ENCODE data around the gene SNX1. TPM values are rescaled to one million over a fixed set of nuclear protein-coding genes. Genes with fewer than 3 reads are reported as not detected.

SNX1 gene
- total RNA-seq, result 28.3 TPM
- polyA plus RNA-seq (ENCODE audit: insufficient read depth in 1 of 8, insufficient read length in 8 of 8, low replicate concordance in 1 of 8), result 10 to 100 TPM; 50.2 to 62.4 (median 54.7) TPM
- long read RNA-seq, donor 1, transcript SNX1-208 (15 exons, 1,971 nt), result major isoform, 7 of 12 reads
- long read RNA-seq, donor 1, partial matches to known transcripts, result 5 of 12 reads
- long read RNA-seq, donor 1, other reads (novel, unspliced or antisense), result 0 of 12 reads
- long read RNA-seq, donor 2, result 0 reads
- long read RNA-seq, donor 3, partial matches to known transcripts, result 6 of 11 reads
- long read RNA-seq, donor 3, other reads (novel, unspliced or antisense), result 0 of 11 reads
- long read RNA-seq, donor 4, transcript SNX1-208 (15 exons, 1,971 nt), result major isoform, 9 of 9 reads
- long read RNA-seq, donor 4, partial matches to known transcripts, result 0 of 9 reads
- long read RNA-seq, donor 4, other reads (novel, unspliced or antisense), result 0 of 9 reads
- long read RNA-seq, donor 5, transcript SNX1-208 (15 exons, 1,971 nt), result major isoform, 18 of 33 reads
- long read RNA-seq, donor 5, partial matches to known transcripts, result 13 of 33 reads
- long read RNA-seq, donor 5, other reads (novel, unspliced or antisense), result 0 of 33 reads
- long read RNA-seq, donor 6, transcript SNX1-208 (15 exons, 1,971 nt), result major isoform, 13 of 25 reads
- long read RNA-seq, donor 6, partial matches to known transcripts, result 12 of 25 reads
- long read RNA-seq, donor 6, other reads (novel, unspliced or antisense), result 0 of 25 reads
- long read RNA-seq, donor 7, transcript SNX1-208 (15 exons, 1,971 nt), result major isoform, 8 of 23 reads
- long read RNA-seq, donor 7, partial matches to known transcripts, result 15 of 23 reads
- long read RNA-seq, donor 7, other reads (novel, unspliced or antisense), result 0 of 23 reads
- long read RNA-seq, donor 8, partial matches to known transcripts, result 0 of 4 reads
- long read RNA-seq, donor 8, other reads (novel, unspliced or antisense), result 0 of 4 reads
- long read RNA-seq, donor 9, transcript SNX1-208 (15 exons, 1,971 nt), result major isoform, 9 of 18 reads
- long read RNA-seq, donor 9, partial matches to known transcripts, result 9 of 18 reads
- long read RNA-seq, donor 9, other reads (novel, unspliced or antisense), result 0 of 18 reads
- long read RNA-seq, donor 10, transcript SNX1-208 (15 exons, 1,971 nt), result major isoform, 12 of 46 reads
- long read RNA-seq, donor 10, partial matches to known transcripts, result 33 of 46 reads
- long read RNA-seq, donor 10, other reads (novel, unspliced or antisense), result 0 of 46 reads
- long read RNA-seq, donor 11, partial matches to known transcripts, result 5 of 8 reads
- long read RNA-seq, donor 11, other reads (novel, unspliced or antisense), result 0 of 8 reads

- peaks cover 27% of the 10 kb centered on the region for H3K4me1 ChIP-seq (ENCODE audit: control insufficient read depth, insufficient read depth, low read length)
- peak; percentile 98 for DNase-seq
- WGBS (ENCODE audit: insufficient coverage), result under 1% methylated on average over 66 of the region's 70 CpGs
These were observed at the start of gene SNX1 for GRCh38 chr15:64095795-64096667. SNX1 (plus strand) TSS chr15:64095982; CDS start chr15:64096014, 32 bp downstream.

DNA sequence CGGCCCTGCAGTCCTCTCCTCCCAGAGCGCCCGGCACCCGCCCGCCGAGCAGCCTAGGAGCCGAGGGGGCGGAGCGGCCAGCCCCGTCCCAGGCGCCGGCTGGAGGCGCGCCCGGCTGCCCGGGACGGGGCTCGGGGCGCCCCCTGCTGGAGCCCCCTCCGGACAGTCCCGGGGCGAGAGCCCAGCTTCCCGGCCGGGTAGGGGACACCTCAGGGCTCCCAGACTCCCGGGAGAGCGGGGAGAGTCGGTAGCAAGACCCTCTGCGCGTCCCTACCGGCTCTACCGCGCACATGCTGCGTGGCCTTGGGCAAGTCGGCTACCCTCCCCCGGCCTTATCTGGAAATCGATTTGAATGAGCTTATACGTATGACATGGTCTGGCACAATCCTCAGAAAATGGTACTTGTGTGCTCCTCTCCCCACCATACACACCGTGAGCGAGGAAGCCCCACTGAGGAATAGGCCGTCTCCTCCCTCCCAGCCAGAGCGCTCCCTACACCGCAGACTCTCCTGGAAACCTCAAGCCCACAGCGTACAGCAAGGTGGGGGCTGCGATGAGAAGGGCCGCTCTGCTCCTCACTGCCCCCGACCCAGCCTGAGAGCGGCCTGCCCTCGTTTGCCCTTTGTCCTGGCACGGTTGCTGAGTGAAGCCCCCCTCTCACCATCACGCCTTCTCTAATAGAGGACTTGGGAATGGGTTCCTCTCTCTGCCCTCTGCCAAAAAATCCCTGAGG lies 49.2 kb upstream of the SNX1 start, which contains the start of gene DAPK2:
TSS of gene DAPK2 (minus strand) at position 65 of the 733 bp plus-strand sequence. CDS start 6,224 bp downstream, outside the sequence.
- peak; percentile 67 for DNase-seq
- 2% methylated on average over 43 of the region's 50 CpGs for WGBS (ENCODE audit: insufficient coverage)
- H3K27ac ChIP-seq (ENCODE audit: low read length), result no peak within 1 kb of the TSS
- peaks cover 34% of the 10 kb centered on the region for H3K4me1 ChIP-seq (ENCODE audit: control insufficient read depth, insufficient read depth, low read length)
- H3K4me3 ChIP-seq (ENCODE audit: low read length), result peak within 1 kb of the TSS; percentile 37
- peaks cover 20% of the 10 kb centered on the region for H3K27me3 ChIP-seq (ENCODE audit: control insufficient read depth, insufficient read depth, low read length)
- H3K36me3 ChIP-seq (ENCODE audit: control insufficient read depth, insufficient read depth, low read length), result no peaks in the 10 kb centered on the region
- H3K9me3 ChIP-seq (replicated peaks; ENCODE audit: control insufficient read depth, low read depth, low read length), result no peaks in the 10 kb centered on the region

More at GRCh38 chr15:64095795-64096667, at the start of gene SNX1:
- no peaks in the 10 kb centered on the region for H3K36me3 ChIP-seq (ENCODE audit: control insufficient read depth, insufficient read depth, low read length)
- peak within 1 kb of the TSS; percentile 98 for H3K4me3 ChIP-seq (ENCODE audit: low read length)
- H3K27ac ChIP-seq (ENCODE audit: low read length), result peak within 1 kb of the TSS; percentile 83
- no peaks in the 10 kb centered on the region for H3K27me3 ChIP-seq (ENCODE audit: control insufficient read depth, insufficient read depth, low read length)
- no peaks in the 10 kb centered on the region for H3K9me3 ChIP-seq (replicated peaks; ENCODE audit: control insufficient read depth, low read depth, low read length)

- 77% methylated on average over 1 of the region's 1 CpG for WGBS (ENCODE audit: insufficient coverage)
- H3K9me3 ChIP-seq (replicated peaks; ENCODE audit: control insufficient read depth, low read depth, low read length), result no peaks in the 10 kb centered on the region
- H3K27ac ChIP-seq (ENCODE audit: low read length), result no peak overlapping the region
- H3K36me3 ChIP-seq (ENCODE audit: control insufficient read depth, insufficient read depth, low read length), result no peaks in the 10 kb centered on the region
- H3K4me1 ChIP-seq (ENCODE audit: control insufficient read depth, insufficient read depth, low read length), result peaks cover 34% of the 10 kb centered on the region
- peaks cover 22% of the 10 kb centered on the region for H3K27me3 ChIP-seq (ENCODE audit: control insufficient read depth, insufficient read depth, low read length)
- DNase-seq, result no peak
- no peak overlapping the region for H3K4me3 ChIP-seq (ENCODE audit: low read length)
These were observed 46.9 kb upstream of the SNX1 start for GRCh38 chr15:64048781-64049460.

DNA sequence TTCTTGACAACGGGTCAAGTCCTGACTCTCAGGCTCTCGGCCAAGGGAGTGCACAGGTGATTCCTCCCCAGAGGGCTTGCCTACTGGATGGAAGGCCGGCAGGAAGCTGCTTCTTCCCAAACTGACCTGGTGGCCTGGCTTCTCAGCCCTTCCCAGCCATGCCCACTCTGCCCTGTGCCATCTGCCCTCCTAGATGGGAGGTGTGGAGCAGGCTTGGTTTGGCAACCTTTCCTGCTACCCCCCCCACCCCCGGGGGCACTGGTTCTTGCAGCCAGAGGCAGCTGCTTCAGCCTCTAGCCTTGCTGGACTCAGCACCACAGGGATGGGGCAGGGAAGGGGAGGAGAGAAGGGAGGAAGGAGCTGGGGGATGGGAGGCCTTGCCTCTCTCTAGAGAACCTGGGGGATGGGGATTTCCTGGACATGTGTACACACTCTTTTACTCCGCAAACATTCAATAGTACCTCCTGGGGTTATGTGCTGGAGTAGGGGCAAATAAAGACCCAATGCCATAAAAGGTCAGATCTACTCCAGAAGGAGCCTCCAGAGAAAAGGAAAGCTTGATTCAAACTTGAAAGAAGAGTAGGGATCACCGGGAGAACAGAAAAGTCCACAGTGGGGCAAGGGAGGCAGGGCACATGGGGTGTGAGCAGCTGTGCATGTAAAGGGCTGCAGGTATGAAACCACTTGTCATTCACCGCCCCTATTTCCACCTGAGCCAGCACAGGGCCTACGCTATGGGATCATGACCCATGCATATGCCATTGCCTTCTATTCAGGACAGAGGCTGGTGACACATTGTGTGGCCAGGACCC lies 45.3 kb upstream of the SNX1 start:
- Histone ChIP-seq H3K4me3 (ENCODE audit: low read length) (no peak overlapping the region), H3K4me1 (ENCODE audit: control insufficient read depth, insufficient read depth, low read length) (peaks cover 22% of the 10 kb centered on the region), H3K9me3 (replicated peaks; ENCODE audit: control insufficient read depth, low read depth, low read length) (no peaks in the 10 kb centered on the region), H3K27me3 (ENCODE audit: control insufficient read depth, insufficient read depth, low read length) (peaks cover 18% of the 10 kb centered on the region), H3K36me3 (ENCODE audit: control insufficient read depth, insufficient read depth, low read length) (no peaks in the 10 kb centered on the region), H3K27ac (ENCODE audit: low read length) (no peak overlapping the region)
- peak; percentile 13 for DNase-seq
- WGBS (ENCODE audit: insufficient coverage), result 76% methylated on average over 4 of the region's 8 CpGs

GRCh38 chr15:64051093-64051402 lies 44.7 kb upstream of the SNX1 start:
- no CpG with 5 or more reads among the region's 2 CpGs for WGBS (ENCODE audit: insufficient coverage)
- H3K4me1 ChIP-seq (ENCODE audit: control insufficient read depth, insufficient read depth, low read length), result peaks cover 18% of the 10 kb centered on the region
- no peaks in the 10 kb centered on the region for H3K36me3 ChIP-seq (ENCODE audit: control insufficient read depth, insufficient read depth, low read length)
- peaks cover 15% of the 10 kb centered on the region for H3K27me3 ChIP-seq (ENCODE audit: control insufficient read depth, insufficient read depth, low read length)
- no peak overlapping the region for H3K4me3 ChIP-seq (ENCODE audit: low read length)
- H3K9me3 ChIP-seq (replicated peaks; ENCODE audit: control insufficient read depth, low read depth, low read length), result no peaks in the 10 kb centered on the region
- no peak for DNase-seq
- H3K27ac ChIP-seq (ENCODE audit: low read length), result no peak overlapping the region

DNA sequence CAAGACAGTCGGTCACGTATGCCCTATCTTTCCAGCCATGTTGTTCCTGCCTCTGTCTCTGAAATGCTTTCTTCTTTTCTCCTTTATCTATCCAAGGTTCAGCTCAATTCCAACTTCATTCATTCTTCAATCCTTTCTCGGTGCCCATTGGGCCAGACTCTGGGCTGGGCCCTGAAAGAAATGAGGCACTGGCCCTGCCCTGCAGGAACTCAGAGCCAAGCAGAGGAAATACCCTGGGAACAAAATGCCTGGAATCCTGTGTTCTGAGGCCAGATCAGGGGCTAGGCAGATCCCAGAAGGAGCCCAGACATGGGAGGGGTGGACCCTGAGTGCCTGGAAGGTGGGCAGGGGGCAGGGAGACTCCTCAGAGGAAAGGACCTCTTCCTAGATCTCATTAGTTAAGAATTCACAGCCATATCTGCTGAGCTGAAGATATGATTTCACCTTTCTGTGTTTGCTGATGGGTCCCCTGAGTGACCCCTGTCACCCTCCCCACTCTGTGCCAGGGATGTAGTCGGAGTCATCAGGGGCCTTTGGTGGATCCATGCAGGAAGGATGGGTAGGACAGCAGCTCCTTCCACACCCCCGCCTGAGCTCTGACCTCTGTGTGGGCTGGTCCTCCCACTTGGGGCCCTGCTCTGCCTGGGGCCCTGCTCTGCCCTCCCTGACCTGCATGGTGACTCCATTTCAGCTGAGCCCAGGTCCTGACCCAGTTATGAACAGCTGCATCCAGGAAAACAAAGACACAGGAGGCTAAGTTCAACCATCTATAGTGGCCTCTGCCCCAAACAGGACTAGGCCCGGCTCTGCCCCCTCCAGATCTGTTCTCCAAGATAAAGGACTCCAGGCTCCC lies 44.1 kb upstream of the SNX1 start:
- H3K27me3 ChIP-seq (ENCODE audit: control insufficient read depth, insufficient read depth, low read length), result peaks cover 12% of the 10 kb centered on the region
- 79% methylated on average over 4 of the region's 6 CpGs for WGBS (ENCODE audit: insufficient coverage)
- no peak overlapping the region for H3K27ac ChIP-seq (ENCODE audit: low read length)
- no peak overlapping the region for H3K4me3 ChIP-seq (ENCODE audit: low read length)
- H3K9me3 ChIP-seq (replicated peaks; ENCODE audit: control insufficient read depth, low read depth, low read length), result no peaks in the 10 kb centered on the region
- no peaks in the 10 kb centered on the region for H3K36me3 ChIP-seq (ENCODE audit: control insufficient read depth, insufficient read depth, low read length)
- peaks cover 16% of the 10 kb centered on the region for H3K4me1 ChIP-seq (ENCODE audit: control insufficient read depth, insufficient read depth, low read length)
- DNase-seq, result no peak

- 100% methylated on average over 2 of the region's 5 CpGs for WGBS (ENCODE audit: insufficient coverage)
- Histone ChIP-seq H3K4me3 (ENCODE audit: low read length) (no peak overlapping the region), H3K9me3 (replicated peaks; ENCODE audit: control insufficient read depth, low read depth, low read length) (no peaks in the 10 kb centered on the region), H3K27ac (ENCODE audit: low read length) (no peak overlapping the region), H3K27me3 (ENCODE audit: control insufficient read depth, insufficient read depth, low read length) (peaks cover 4% of the 10 kb centered on the region), H3K4me1 (ENCODE audit: control insufficient read depth, insufficient read depth, low read length) (peaks cover 9% of the 10 kb centered on the region), H3K36me3 (ENCODE audit: control insufficient read depth, insufficient read depth, low read length) (no peaks in the 10 kb centered on the region)
- DNase-seq, result no peak
These were observed 42.8 kb upstream of the SNX1 start for GRCh38 chr15:64052925-64053491.
